ENCODE results near the gene OAT.

GRCh38 chr10:124415210-124415609 lies 3.5 kb downstream of the OAT start:
- TF ChIP-seq CTCF (conservative IDR thresholded peaks at IDR 0.05; ENCODE audit: low read depth, low read length) (no peak), EZH2 (IDR thresholded peaks at IDR 0.05; ENCODE audit: low read length, unreplicated experiment) (no peak)

Measured in PC-3 (cell line).